ENCODE results near the gene VPS51. TPM values are rescaled to one million over a fixed set of nuclear protein-coding genes. Genes with fewer than 3 reads are reported as not detected.
A peak's percentile ranks its signal among the peaks of the same experiment; 100 is the strongest.

VPS51 gene
- total RNA-seq, 1 experiment from 2014 or later, result 77.0 TPM

GRCh38 chr11:65119670-65119995 lies 23.6 kb downstream of the VPS51 start:
- Mint-ChIP-seq H3K27ac (ENCODE audit: low read depth, unreplicated experiment) (no peak overlapping the region), H3K4me1 (ENCODE audit: insufficient read depth, unreplicated experiment) (peaks cover 11% of the 10 kb centered on the region), H3K9me3 (ENCODE audit: unreplicated experiment) (no peaks in the 10 kb centered on the region), H3K4me3 (ENCODE audit: unreplicated experiment) (no peak overlapping the region), H3K27me3 (ENCODE audit: insufficient read depth, unreplicated experiment) (no peaks in the 10 kb centered on the region), H3K36me3 (ENCODE audit: insufficient read depth, unreplicated experiment) (peaks cover 67% of the 10 kb centered on the region)
- TF ChIP-seq CTCF (IDR thresholded peaks at IDR 0.05; ENCODE audit: unreplicated experiment), result no peak
- DNase-seq (ENCODE audit: unreplicated experiment), result no peak
- intact Hi-C loops (cut with micrococcal nuclease), result loop anchor here (10.0 kb wide), 1 partner anchor 205 kb away; the partner anchor contains the start of gene ATG2A
- CTCF ChIA-PET, result interaction anchor here (0.8 to 1.6 kb wide), 3 partner anchors 106 to 335 kb away, joined by 3 to 5 read pairs (median 4); partner anchors contain the start of gene ARL2
- BruUV-seq (replicated peaks), result no TSS peak
- POLR2A ChIA-PET, result interaction anchor here (1.1 to 8.8 kb wide), 5 partner anchors 8 to 93 kb away, joined by 3 to 138 read pairs (median 10); partner anchors contain the start of genes CAPN1, SNX15, SYVN1 and TM7SF2

GRCh38 chr11:65120831-65121230 lies 24.8 kb downstream of the VPS51 start:
- Mint-ChIP-seq H3K27me3 (ENCODE audit: insufficient read depth, unreplicated experiment) (no peaks in the 10 kb centered on the region), H3K4me3 (ENCODE audit: unreplicated experiment) (peak overlapping the region; percentile 99), H3K9me3 (ENCODE audit: unreplicated experiment) (no peaks in the 10 kb centered on the region), H3K4me1 (ENCODE audit: insufficient read depth, unreplicated experiment) (peaks cover 11% of the 10 kb centered on the region), H3K36me3 (ENCODE audit: insufficient read depth, unreplicated experiment) (peaks cover 66% of the 10 kb centered on the region), H3K27ac (ENCODE audit: low read depth, unreplicated experiment) (peak overlapping the region; percentile 98)
- intact Hi-C loops (cut with micrococcal nuclease), result no loop called here
- no peak for TF ChIP-seq CTCF (IDR thresholded peaks at IDR 0.05; ENCODE audit: unreplicated experiment)
- ChIA-PET POLR2A (interaction anchor here (0.6 to 8.8 kb wide), 16 partner anchors 9 to 432 kb away, joined by 3 to 138 read pairs (median 5); partner anchors contain the start of genes CAPN1, POLA2, SYVN1 and TM7SF2), CTCF (interaction anchor here (0.8 to 2.8 kb wide), 6 partner anchors 9 to 432 kb away, joined by 3 to 19 read pairs (median 3); partner anchors contain the start of genes CAPN1, SNX15 and TM7SF2)
- BruUV-seq (replicated peaks), result no TSS peak
- no peak for DNase-seq (ENCODE audit: unreplicated experiment)

GRCh38 chr11:65121447-65121864 lies 25.4 kb downstream of the VPS51 start:
- intact Hi-C loops (cut with micrococcal nuclease), result no loop called here
- no peak for DNase-seq (ENCODE audit: unreplicated experiment)
- Mint-ChIP-seq H3K9me3 (ENCODE audit: unreplicated experiment) (no peaks in the 10 kb centered on the region), H3K4me3 (ENCODE audit: unreplicated experiment) (peak overlapping the region; percentile 99), H3K27ac (ENCODE audit: low read depth, unreplicated experiment) (peak overlapping the region; percentile 98), H3K4me1 (ENCODE audit: insufficient read depth, unreplicated experiment) (peaks cover 11% of the 10 kb centered on the region), H3K36me3 (ENCODE audit: insufficient read depth, unreplicated experiment) (peaks cover 66% of the 10 kb centered on the region), H3K27me3 (ENCODE audit: insufficient read depth, unreplicated experiment) (no peaks in the 10 kb centered on the region)
- TSS peak; percentile 65 for BruUV-seq (replicated peaks)
- ChIA-PET POLR2A (interaction anchor here (0.6 to 8.8 kb wide), 40 partner anchors 10 to 881 kb away, joined by 3 to 138 read pairs (median 4); partner anchors contain the start of genes ARL2, ATG2A, BANF1 and CAPN1), CTCF (interaction anchor here (0.6 to 2.8 kb wide), 10 partner anchors 9 to 433 kb away, joined by 3 to 19 read pairs (median 4); partner anchors contain the start of genes CAPN1, SAC3D1, SNX15 and TM7SF2)
- no peak for TF ChIP-seq CTCF (IDR thresholded peaks at IDR 0.05; ENCODE audit: unreplicated experiment)

GRCh38 chr11:65121865-65122696 lies 26.1 kb downstream of the VPS51 start, which contains the start of the genes FAU and MRPL49:
Gene FAU, minus strand, starts transcription at chr11:65122134. Its CDS starts 321 bp downstream, at chr11:65121813.
Gene MRPL49, plus strand, starts transcription at chr11:65122321. Its CDS starts 26 bp downstream, at chr11:65122347.
- Mint-ChIP-seq H3K4me1 (ENCODE audit: insufficient read depth, unreplicated experiment) (peaks cover 11% of the 10 kb centered on the region), H3K36me3 (ENCODE audit: insufficient read depth, unreplicated experiment) (peaks cover 72% of the 10 kb centered on the region), H3K9me3 (ENCODE audit: unreplicated experiment) (no peaks in the 10 kb centered on the region), H3K4me3 (ENCODE audit: unreplicated experiment) (peak within 1 kb of the TSS; percentile 99), H3K27me3 (ENCODE audit: insufficient read depth, unreplicated experiment) (no peaks in the 10 kb centered on the region), H3K27ac (ENCODE audit: low read depth, unreplicated experiment) (peak within 1 kb of the TSS; percentile 98)
- ChIA-PET POLR2A (interaction anchor here (0.6 to 8.8 kb wide), 45 partner anchors 10 to 881 kb away, joined by 3 to 138 read pairs (median 4); partner anchors contain the start of genes ARL2, ATG2A, BANF1 and CAPN1), CTCF (interaction anchor here (0.6 to 2.8 kb wide), 8 partner anchors 9 to 274 kb away, joined by 3 to 19 read pairs (median 4); partner anchors contain the start of genes CAPN1, SAC3D1, SNX15 and TM7SF2)
- BruUV-seq (replicated peaks), result TSS peak; percentile 67
- intact Hi-C loops (cut with micrococcal nuclease), result no loop called here
- TF ChIP-seq CTCF (IDR thresholded peaks at IDR 0.05; ENCODE audit: unreplicated experiment), result no peak
- peak; percentile 96 for DNase-seq (ENCODE audit: unreplicated experiment)

Measured in MCF 10A (cell line).